GM12873 (cell line): ENCODE data around the gene NR4A3.

Experiments used
- TF ChIP-seq, protein P1 (sequence below): IDR thresholded peaks from 2 replicates; pipeline ENCODE4 v1.5.1; 2012; ENCODE audit warnings: low read depth, mild to moderate bottlenecking, moderate library complexity, low read length, control low read depth; ENCODE audit not compliant: insufficient read depth; ENCODE audit errors: missing control alignments

The NR4A3 gene

GRCh38 chr9:99907208-99907532 is 85.5 kb downstream of the NR4A3 start:
- TF ChIP-seq, protein P1, sequence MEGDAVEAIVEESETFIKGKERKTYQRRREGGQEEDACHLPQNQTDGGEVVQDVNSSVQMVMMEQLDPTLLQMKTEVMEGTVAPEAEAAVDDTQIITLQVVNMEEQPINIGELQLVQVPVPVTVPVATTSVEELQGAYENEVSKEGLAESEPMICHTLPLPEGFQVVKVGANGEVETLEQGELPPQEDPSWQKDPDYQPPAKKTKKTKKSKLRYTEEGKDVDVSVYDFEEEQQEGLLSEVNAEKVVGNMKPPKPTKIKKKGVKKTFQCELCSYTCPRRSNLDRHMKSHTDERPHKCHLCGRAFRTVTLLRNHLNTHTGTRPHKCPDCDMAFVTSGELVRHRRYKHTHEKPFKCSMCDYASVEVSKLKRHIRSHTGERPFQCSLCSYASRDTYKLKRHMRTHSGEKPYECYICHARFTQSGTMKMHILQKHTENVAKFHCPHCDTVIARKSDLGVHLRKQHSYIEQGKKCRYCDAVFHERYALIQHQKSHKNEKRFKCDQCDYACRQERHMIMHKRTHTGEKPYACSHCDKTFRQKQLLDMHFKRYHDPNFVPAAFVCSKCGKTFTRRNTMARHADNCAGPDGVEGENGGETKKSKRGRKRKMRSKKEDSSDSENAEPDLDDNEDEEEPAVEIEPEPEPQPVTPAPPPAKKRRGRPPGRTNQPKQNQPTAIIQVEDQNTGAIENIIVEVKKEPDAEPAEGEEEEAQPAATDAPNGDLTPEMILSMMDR = no peak

DNA sequence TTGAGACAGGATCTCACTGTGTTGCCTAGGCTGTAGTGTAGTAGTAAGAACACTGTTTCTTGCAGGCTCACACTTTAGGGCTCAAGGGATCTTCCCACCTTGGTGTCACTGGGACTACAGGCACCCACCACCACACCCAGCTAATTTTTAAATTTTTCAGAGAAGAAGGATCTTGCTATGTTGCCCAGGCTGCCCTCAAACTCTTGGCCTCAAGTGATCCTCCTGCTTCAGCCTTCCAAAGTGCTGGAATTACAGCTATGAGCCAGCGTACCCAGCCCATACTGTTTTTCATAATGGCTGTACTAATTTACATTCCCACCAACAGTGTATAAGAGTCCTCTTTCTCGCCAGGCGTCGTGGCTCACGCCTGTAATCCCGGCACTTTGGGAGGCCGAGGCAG is 89.9 kb downstream of the NR4A3 start:
- TF ChIP-seq, protein P1 = no peak
